ENCODE data around the gene FOXP1.

The FOXP1 gene

GRCh38 chr3:71294919-71295318 lies 288.6 kb downstream of the FOXP1 start:
- no peak for FAIRE-seq

- FAIRE-seq = no peak
Measured at GRCh38 chr3:71290301-71290700, 293.2 kb downstream of the FOXP1 start.

- FAIRE-seq = no peak
Measured at GRCh38 chr3:71288269-71288930, 295.1 kb downstream of the FOXP1 start.

- no peak for FAIRE-seq
Measured at GRCh38 chr3:71285086-71285485, 298.4 kb downstream of the FOXP1 start.

- FAIRE-seq = no peak
Measured at GRCh38 chr3:71282976-71283375, 300.6 kb downstream of the FOXP1 start.

- no peak for FAIRE-seq
Measured at GRCh38 chr3:71281280-71281679, 302.2 kb downstream of the FOXP1 start.

- FAIRE-seq = no peak
Measured at GRCh38 chr3:71277341-71277740, 306.2 kb downstream of the FOXP1 start.

GRCh38 chr3:71276531-71276930 lies 307.0 kb downstream of the FOXP1 start:
- FAIRE-seq = no peak

- FAIRE-seq = no peak
Measured at GRCh38 chr3:71273453-71273852, 310.1 kb downstream of the FOXP1 start.

GRCh38 chr3:71271596-71271995 lies 311.9 kb downstream of the FOXP1 start:
- FAIRE-seq = no peak

GRCh38 chr3:71269906-71270305 lies 313.6 kb downstream of the FOXP1 start:
- FAIRE-seq = peak; percentile 36

GRCh38 chr3:71268462-71268999 lies 315.0 kb downstream of the FOXP1 start:
- FAIRE-seq = no peak

- FAIRE-seq = no peak
Measured at GRCh38 chr3:71266875-71267274, 316.7 kb downstream of the FOXP1 start.

- peak; percentile 64 for FAIRE-seq
Measured at GRCh38 chr3:71265365-71265915, 318.1 kb downstream of the FOXP1 start.

GRCh38 chr3:71264840-71265239 lies 318.7 kb downstream of the FOXP1 start:
- FAIRE-seq = no peak

GRCh38 chr3:71262364-71263265 lies 320.9 kb downstream of the FOXP1 start:
- FAIRE-seq = peak; percentile 76

GRCh38 chr3:71260782-71261181 lies 322.7 kb downstream of the FOXP1 start:
- no peak for FAIRE-seq

GRCh38 chr3:71258526-71258925 lies 325.0 kb downstream of the FOXP1 start:
- FAIRE-seq = no peak

GRCh38 chr3:71258116-71258515 lies 325.4 kb downstream of the FOXP1 start:
- FAIRE-seq = no peak

- FAIRE-seq = no peak
Measured at GRCh38 chr3:71255498-71255897, 328.0 kb downstream of the FOXP1 start.

GRCh38 chr3:71254281-71255057 lies 329.1 kb downstream of the FOXP1 start:
- no peak for FAIRE-seq

GRCh38 chr3:71253169-71253568 lies 330.4 kb downstream of the FOXP1 start:
- FAIRE-seq = no peak

GRCh38 chr3:71252466-71252865 lies 331.1 kb downstream of the FOXP1 start:
- no peak for FAIRE-seq
